ENCODE measurements around the gene SLC22A1. TPM values are rescaled to one million over a fixed set of nuclear protein-coding genes. Genes with fewer than 3 reads are reported as not detected.

SLC22A1 gene
- polyA plus RNA-seq, 1 donor from 2014 or later, result 0.18 TPM

Other genes with a start within 250 kb of the SLC22A1 start
- gene MAS1, start 230.8 kb upstream of the SLC22A1 start, polyA plus RNA-seq, result not detected
- 4.7 TPM for gene IGF2R, start 152.7 kb upstream of the SLC22A1 start, polyA plus RNA-seq
- not detected for gene SLC22A2, start 137.0 kb downstream of the SLC22A1 start, polyA plus RNA-seq
- gene SLC22A3, start 226.6 kb downstream of the SLC22A1 start, polyA plus RNA-seq, result not detected

Data from IgD-negative memory B cell (primary cell).